IMR-90 (cell line): ENCODE measurements around the gene DUS4L. TPM values are rescaled to one million over a fixed set of nuclear protein-coding genes. Genes with fewer than 3 reads are reported as not detected.

Experiments
- ATAC-seq: fragments of 200-7000 bp; cut with Tn5 transposase; 2 replicates; pipeline ENCODE4 v1.9.1; 2020; ENCODE audit warnings: low read depth, mild to moderate bottlenecking, moderate library complexity
- BruUV-seq: library from RNA; stranded (reverse); fragments of 400-500 nt; replicated peaks from 2 replicates; lab custom pipeline; 2021; lab: Mats Ljungman, UMichigan
- CTCF ChIA-PET: fragments of 300-600 bp; formaldehyde crosslinking; extraction: SDS; loops from one replicate; lab custom pipeline; 2021; ENCODE audit warnings: antibody characterized with exemption; lab: Yijun Ruan, JAX
- POLR2A ChIA-PET: fragments of 300-600 bp; sonication (Branson Sonifier 250); formaldehyde crosslinking; loops from one replicate; lab custom pipeline; 2022; ENCODE audit warnings: antibody characterized with exemption; ENCODE audit not compliant: unreplicated experiment; lab: Charles Lee
- DNase-seq: peaks from one replicate; pipeline ENCODE4 v3.0.0; 2013
- H2AFZ ChIP-seq: replicated peaks from 2 replicates; pipeline ENCODE3; 2013; ENCODE audit warnings: low read length, mild to moderate bottlenecking; ENCODE audit not compliant: poor library complexity
- H2AK5ac ChIP-seq: 2 replicates; pipeline ENCODE4 v1.6.1; 2013; ENCODE audit warnings: low read depth, low read length, inconsistent platforms
- H2AK9ac ChIP-seq: replicated peaks from 2 replicates; pipeline ENCODE3; 2013; ENCODE audit warnings: mild to moderate bottlenecking, low read depth, low read length, moderate library complexity; ENCODE audit not compliant: poor library complexity
- H2BK120ac ChIP-seq: 2 replicates; pipeline ENCODE4 v1.6.1; 2013; ENCODE audit warnings: low read depth, low read length, inconsistent platforms
- H2BK15ac ChIP-seq: 3 replicates; pipeline ENCODE4 v1.6.1; 2013; ENCODE audit warnings: low read depth, low read length, inconsistent platforms
- H2BK20ac ChIP-seq: 2 replicates; pipeline ENCODE4 v1.6.1; 2013; ENCODE audit warnings: low read depth, mild to moderate bottlenecking, inconsistent platforms, low read length, moderate library complexity
- H2BK5ac ChIP-seq: 2 replicates; pipeline ENCODE4 v1.6.1; 2013; ENCODE audit warnings: mild to moderate bottlenecking, low read depth, low read length, inconsistent platforms; ENCODE audit not compliant: poor library complexity, severe bottlenecking
- H3K14ac ChIP-seq: replicated peaks from 2 replicates; pipeline ENCODE4 v1.6.1; 2013; ENCODE audit warnings: low read depth, low read length, inconsistent platforms
- H3K18ac ChIP-seq: 2 replicates; pipeline ENCODE4 v1.6.1; 2013; ENCODE audit warnings: low read depth, low read length, control low read depth
- H3K23ac ChIP-seq: 2 replicates; pipeline ENCODE4 v1.6.1; 2013; ENCODE audit warnings: low read depth, low read length, inconsistent platforms
- H3K27ac ChIP-seq: 2 replicates; pipeline ENCODE4 v1.5.1; 2013; ENCODE audit warnings: mild to moderate bottlenecking, control low read depth, low read length; ENCODE audit not compliant: insufficient read depth
- H3K27me3 ChIP-seq: 2 replicates; pipeline ENCODE4 v1.6.1; 2013; ENCODE audit warnings: low read length; ENCODE audit not compliant: control insufficient read depth, insufficient read depth
- H3K36me3 ChIP-seq: 2 replicates; pipeline ENCODE4 v1.6.1; 2013; ENCODE audit warnings: low read length, mixed read lengths; ENCODE audit not compliant: control insufficient read depth, insufficient read depth
- H3K4ac ChIP-seq: 2 replicates; pipeline ENCODE4 v1.6.1; 2013; ENCODE audit warnings: low read depth, low read length, inconsistent platforms
- H3K4me1 ChIP-seq: 2 replicates; pipeline ENCODE4 v1.6.1; 2013; ENCODE audit warnings: low read length, mixed read lengths; ENCODE audit not compliant: control insufficient read depth, insufficient read depth
- H3K4me2 ChIP-seq: 2 replicates; pipeline ENCODE4 v1.6.1; 2013; ENCODE audit warnings: low read depth, mild to moderate bottlenecking, control low read depth, low read length, moderate library complexity
- H3K4me3 ChIP-seq: 2 replicates; pipeline ENCODE4 v1.5.1; 2013; ENCODE audit warnings: low read depth, mild to moderate bottlenecking, control low read depth, low read length, moderate library complexity; ENCODE audit not compliant: insufficient read depth
- H3K56ac ChIP-seq: 2 replicates; pipeline ENCODE4 v1.6.1; 2013; ENCODE audit warnings: low read length, inconsistent platforms; ENCODE audit not compliant: insufficient read depth; ENCODE audit errors: extremely low read depth
- H3K79me1 ChIP-seq, 2 experiments: 2 replicates each; pipeline ENCODE4 v1.6.1; 2013; ENCODE audit warnings: low read length in 2 of 2, inconsistent platforms in 1 of 2, low read depth in 1 of 2
- H3K9ac ChIP-seq: 2 replicates; pipeline ENCODE4 v1.6.1; 2013; ENCODE audit warnings: low read depth, low read length, control low read depth
- H3K9me1 ChIP-seq: 2 replicates; pipeline ENCODE4 v1.6.1; 2013; ENCODE audit warnings: low read length, inconsistent platforms; ENCODE audit not compliant: insufficient read depth
- H3K9me3 ChIP-seq: 2 replicates; pipeline ENCODE4 v1.6.1; 2013; ENCODE audit warnings: low read length; ENCODE audit not compliant: control insufficient read depth, insufficient read depth
- H4K20me1 ChIP-seq: 2 replicates; pipeline ENCODE4 v1.6.1; 2013; ENCODE audit warnings: low read length, inconsistent platforms; ENCODE audit not compliant: insufficient read depth
- H4K5ac ChIP-seq: 2 replicates; pipeline ENCODE4 v1.6.1; 2013; ENCODE audit warnings: mild to moderate bottlenecking, low read depth, low read length, control low read depth
- H4K8ac ChIP-seq, 2 experiments: 2 replicates each; pipeline ENCODE4 v1.6.1; 2013; ENCODE audit warnings: low read depth in 2 of 2, low read length in 2 of 2, control low read depth in 1 of 2, inconsistent platforms in 1 of 2
- H4K91ac ChIP-seq: 2 replicates; pipeline ENCODE4 v1.6.1; 2013; ENCODE audit warnings: low read depth, low read length, inconsistent platforms; ENCODE audit not compliant: insufficient read depth
- CEBPB ChIP-seq: IDR thresholded peaks from 2 replicates; pipeline ENCODE4 v1.6.1; 2012; ENCODE audit warnings: low read depth, low read length, improper control_type of control experiment
- MXI1 ChIP-seq: IDR thresholded peaks from 2 replicates; pipeline ENCODE4 v1.6.1; 2012; ENCODE audit warnings: low read depth, mild to moderate bottlenecking, low read length, moderate library complexity, borderline replicate concordance
- USF2 ChIP-seq: fragments of 150-350 bp; IDR thresholded peaks from 2 replicates; pipeline ENCODE4 v1.6.1; 2017; ENCODE audit warnings: mild to moderate bottlenecking, antibody characterized with exemption, low read length, low read depth
- WGBS, 2 experiments: methylation state at CpG; one replicate each; pipeline versions ENCODE4 v1.1.5 to v1.1.7; 2013; ENCODE audit warnings: missing lambda C conversion rate in 2 of 2; ENCODE audit not compliant: insufficient read length in 1 of 2; ENCODE audit errors: extremely low coverage in 2 of 2; 5-methylcytosine and 5-hydroxymethylcytosine counted together
- dilution Hi-C: fragments of 300-500 bp; cut with HindIII; formaldehyde crosslinking; loops from one replicate; pipeline ENCODE4 v1.14.3; 2018; ENCODE audit warnings: low sequenced_read_pairs; ENCODE audit not compliant: unreplicated experiment
- in situ Hi-C: fragments of 300-500 bp; cut with MboI; formaldehyde crosslinking; loops from 3 replicates; pipeline ENCODE4 v1.14.3; 2019; ENCODE audit warnings: low sequenced_read_pairs, inconsistent platforms, mixed read lengths
- intact Hi-C: fragments of 100-400 bp; cut with micrococcal nuclease; formaldehyde crosslinking; loops from 2 replicates; pipeline ENCODE4 v1.10.0; 2022
- polyA plus RNA-seq, 3 experiments: library from polyadenylated mRNA; depleted of rRNA; stranded (reverse); fragments of >200 nt; gene quantifications; 2 replicates each; pipeline ENCODE4 v1.2.3, GENCODE V29; 2012; ENCODE audit warnings: low replicate concordance in 1 of 3
- total RNA-seq: library from RNA; depleted of rRNA; stranded (reverse); fragments of >200 nt; gene quantifications from 2 replicates; pipeline ENCODE4 v1.2.3, GENCODE V29; 2012

Gene DUS4L
- total and polyA plus RNA-seq, 2 of the 4 experiments (the other 2 are of a cell fraction) = 4.2 to 6.6 TPM

GRCh38 chr7:107563081-107563774, 543 bp upstream of the DUS4L start:
- peak overlapping the region; percentile 75 for H4K91ac ChIP-seq
- POLR2A ChIA-PET = no interaction called here
- intact Hi-C loops = no loop called here
- no peak for TF ChIP-seq CEBPB
- no peak for TF ChIP-seq USF2
- TF ChIP-seq MXI1 = 0 out of 2 replicates have a peak, but pooled peaks have one; percentile 3
- no peaks in the 10 kb centered on the region for H3K9me3 ChIP-seq
- CTCF ChIA-PET = interaction anchor here (0.6 kb wide), 1 partner anchor 15 kb away, joined by 3 read pairs; no protein-coding TSS in a partner anchor
- peak overlapping the region; percentile 65 for H3K4me2 ChIP-seq
- H4K5ac ChIP-seq = peak overlapping the region; percentile 93
- ATAC-seq = peak; percentile 56
- no peaks in the 10 kb centered on the region for H3K36me3 ChIP-seq
- H3K4me3 ChIP-seq = peak overlapping the region; percentile 90
- no peaks in the 10 kb centered on the region for H4K20me1 ChIP-seq
- peak overlapping the region; percentile 34; the same call in 1 of the 3 replicates for H2BK15ac ChIP-seq
- in situ Hi-C loops = no loop called here
- peaks cover 5% of the 10 kb centered on the region; the same call in 1 of the 2 replicates for H3K4me1 ChIP-seq
- peak overlapping the region; percentile 19 for H3K56ac ChIP-seq
- H3K27ac ChIP-seq = peak overlapping the region; percentile 74
- H3K23ac ChIP-seq = peak overlapping the region; percentile 82
- dilution Hi-C loops = no loop called here
- BruUV-seq = no TSS peak
- H4K8ac ChIP-seq = peak overlapping the region; percentile 91 to 96
- no peaks in the 10 kb centered on the region for H3K27me3 ChIP-seq
- H2AK5ac ChIP-seq = peak overlapping the region; percentile 93; the same call in 1 of the 2 replicates
- peak overlapping the region; percentile 95 for H3K14ac ChIP-seq
- peaks cover 22 to 55% of the 10 kb centered on the region in 2 experiments for H3K79me1 ChIP-seq
- peak overlapping the region; percentile 94 for H2AK9ac ChIP-seq
- H3K4ac ChIP-seq = peak overlapping the region; percentile 94
- WGBS, 2 experiments = 0% methylated on average over 4 of the region's 21 CpGs; no CpG with 5 or more reads in 1 of the 2 experiments
- H3K9ac ChIP-seq = peak overlapping the region; percentile 92
- H2BK120ac ChIP-seq = peak overlapping the region; percentile 86
- peak overlapping the region; percentile 100 for H2AFZ ChIP-seq
- H2BK5ac ChIP-seq = peak overlapping the region; percentile 73
- H3K9me1 ChIP-seq = no peaks in the 10 kb centered on the region
- DNase-seq = peak; percentile 8
- peak overlapping the region; percentile 44; the same call in 1 of the 2 replicates for H3K18ac ChIP-seq
- H2BK20ac ChIP-seq = peak overlapping the region; percentile 71; the same call in 1 of the 2 replicates
